K562 (cell line): ENCODE results near the gene CTNNA3. TPM values are rescaled to one million over a fixed set of nuclear protein-coding genes. Genes with fewer than 3 reads are reported as not detected.

Source experiments
- ATAC-seq: fragments of 200-7000 bp; cut with Tn5 transposase; 3 replicates; pipeline ENCODE4 v1.9.1; 2020; ENCODE audit warnings: moderate library complexity
- BruUV-seq: library from RNA; stranded (reverse); fragments of 400-500 nt; replicated peaks from 2 replicates; lab custom pipeline; 2021; lab: Mats Ljungman, UMichigan
- CTCF ChIA-PET: fragments of 300-600 bp; formaldehyde crosslinking; extraction: SDS; loops from one replicate; lab custom pipeline; 2021; ENCODE audit warnings: low intra/inter-chr PET ratio; lab: Yijun Ruan, JAX
- POLR2A ChIA-PET: fragments of 300-600, 350-650 bp; sonication (Branson Sonifier 250); formaldehyde crosslinking; extraction: SDS; loops from one replicate; lab custom pipeline; 2021; ENCODE audit warnings: antibody characterized with exemption, inconsistent platforms; lab: Yijun Ruan, JAX
- DNase-seq, 4 experiments: peaks; one replicate each; pipeline versions ENCODE4 v3.0.0 to v3.0.0-alpha.2; 2011 to 2018; ENCODE audit warnings: low spot score in 3 of 4, mixed read lengths in 3 of 4; ENCODE audit errors: extremely low read depth in 1 of 4
- FAIRE-seq: peaks from 2 replicates; lab custom pipeline; 2011; peaks lifted over from hg19 to GRCh38; lab: Jason Lieb, UNC
- H2AFZ ChIP-seq: 2 replicates; pipeline ENCODE4 v1.6.0; 2011; ENCODE audit warnings: low read depth, low read length, control low read depth, inconsistent platforms
- H3K27ac ChIP-seq: fragments of 200-600 bp; 3 replicates; pipeline ENCODE4 v1.8.0; 2011; ENCODE audit warnings: low read depth, mild to moderate bottlenecking, control low read depth, inconsistent platforms, low read length, moderate library complexity, mixed read lengths; ENCODE audit errors: extremely low read depth
- H3K27me3 ChIP-seq, 2 experiments: fragments of 300-600 bp in 1 of 2; 2 replicates in 1 of 2; 3 replicates in 1 of 2; pipeline versions ENCODE4 v1.6.0 to v1.8.0; 2011; ENCODE audit warnings: inconsistent platforms in 2 of 2, low read length in 2 of 2, mild to moderate bottlenecking in 1 of 2, mixed read lengths in 1 of 2, moderate library complexity in 1 of 2; ENCODE audit not compliant: control insufficient read depth in 2 of 2, insufficient read depth in 2 of 2
- H3K36me3 ChIP-seq: fragments of 300-600 bp; 3 replicates; pipeline ENCODE4 v1.8.0; 2011; ENCODE audit warnings: mild to moderate bottlenecking, low read length, inconsistent platforms; ENCODE audit not compliant: control insufficient read depth, insufficient read depth
- H3K4me1 ChIP-seq, 2 experiments: fragments of 200-600 bp in 1 of 2; replicated peaks in 1 of 2; 2 replicates in 1 of 2; 3 replicates in 1 of 2; pipeline versions ENCODE4 v1.5.1 to v1.8.0; 2011; ENCODE audit warnings: inconsistent platforms in 2 of 2, low read length in 2 of 2, mild to moderate bottlenecking in 1 of 2, mixed read lengths in 1 of 2, moderate library complexity in 1 of 2; ENCODE audit not compliant: control insufficient read depth in 2 of 2, insufficient read depth in 2 of 2
- H3K4me2 ChIP-seq: 2 replicates; pipeline ENCODE4 v1.6.1; 2011; ENCODE audit warnings: low read length, control low read depth, inconsistent platforms, mixed read lengths; ENCODE audit not compliant: insufficient read depth
- H3K4me3 ChIP-seq: fragments of 200-600 bp; sonication (generic), shearing (Covaris generic); 2 replicates; pipeline ENCODE4 v1.5.1; 2016; ENCODE audit warnings: control low read depth, inconsistent platforms
- H3K79me2 ChIP-seq: fragments of 200-600 bp; 3 replicates; pipeline ENCODE4 v1.8.0; 2011; ENCODE audit warnings: low read length, inconsistent platforms; ENCODE audit not compliant: control insufficient read depth, insufficient read depth
- H3K9ac ChIP-seq, 2 experiments: 2 replicates each; pipeline versions ENCODE4 v1.6.0 to v1.6.1; 2011; ENCODE audit warnings: low read depth in 2 of 2, low read length in 2 of 2, control low read depth in 1 of 2, inconsistent platforms in 1 of 2, mild to moderate bottlenecking in 1 of 2, mixed read lengths in 1 of 2; ENCODE audit not compliant: insufficient read depth in 1 of 2
- H3K9me1 ChIP-seq: one replicate; pipeline ENCODE4 v1.6.0; 2011; ENCODE audit warnings: inconsistent platforms, mild to moderate bottlenecking, low read length, moderate library complexity; ENCODE audit not compliant: control insufficient read depth, insufficient read depth
- H3K9me3 ChIP-seq: replicated peaks from 2 replicates; pipeline ENCODE4 v1.5.1; 2011; ENCODE audit warnings: low read depth, low read length, inconsistent platforms; ENCODE audit not compliant: control insufficient read depth, insufficient read depth
- H4K20me1 ChIP-seq: replicated peaks from 2 replicates; pipeline ENCODE4 v1.6.1; 2011; ENCODE audit warnings: low read length, inconsistent platforms, mixed read lengths; ENCODE audit not compliant: control insufficient read depth, insufficient read depth
- CTCFL ChIP-seq: IDR thresholded peaks from 2 replicates; pipeline ENCODE4 v1.6.1; 2011; ENCODE audit warnings: borderline replicate concordance, low read depth, mild to moderate bottlenecking, moderate library complexity, low read length; ENCODE audit not compliant: insufficient read depth, poor library complexity, severe bottlenecking
- DPF2 ChIP-seq: fragments of 450-650 bp; IDR thresholded peaks from 2 replicates; pipeline ENCODE4 v1.6.1; 2016
- E2F3 ChIP-seq: fragments of 250-450 bp; sonication (Bioruptor Pico); IDR thresholded peaks from 2 replicates; pipeline ENCODE4 v1.4.0; 2020; ENCODE audit warnings: mild to moderate bottlenecking
- ESRRA ChIP-seq: fragments of 450-650 bp; IDR thresholded peaks from 2 replicates; pipeline ENCODE4 v1.6.1; 2014; ENCODE audit warnings: low read depth, mild to moderate bottlenecking, moderate library complexity, borderline replicate concordance
- FOXM1 ChIP-seq, 2 experiments: fragments of 450-650 bp in 1 of 2; sonication (generic) in 1 of 2; formaldehyde crosslinking in 1 of 2; IDR thresholded peaks; 2 replicates each; pipeline versions ENCODE4 v1.6.1 to v1.9.0; 2017 to 2022; ENCODE audit warnings: low read depth in 2 of 2, mild to moderate bottlenecking in 2 of 2, missing genetic modification reagents in 1 of 2, moderate library complexity in 1 of 2
- KLF6 ChIP-seq: fragments of 250-450 bp; sonication (Bioruptor Pico); IDR thresholded peaks from 2 replicates; pipeline ENCODE4 v1.4.0; 2020; ENCODE audit warnings: mild to moderate bottlenecking, moderate library complexity, borderline replicate concordance
- MAX ChIP-seq: sonication (generic); formaldehyde crosslinking; IDR thresholded peaks from 2 replicates; pipeline ENCODE4 v1.9.0; 2022; ENCODE audit warnings: mild to moderate bottlenecking, missing genetic modification reagents
- PCBP2 ChIP-seq: fragments of 200-400 bp; formaldehyde crosslinking; IDR thresholded peaks from 2 replicates; pipeline ENCODE4 v1.6.1; 2018; ENCODE audit warnings: low read length, low read depth, mild to moderate bottlenecking, moderate library complexity; ENCODE audit not compliant: poor library complexity, severe bottlenecking
- PTBP1 ChIP-seq: fragments of 200-400 bp; formaldehyde crosslinking; IDR thresholded peaks from 2 replicates; pipeline ENCODE4 v1.6.1; 2017; ENCODE audit warnings: low read depth, low read length
- SMAD1 ChIP-seq: fragments of 150-350 bp; IDR thresholded peaks from 2 replicates; pipeline ENCODE4 v1.6.1; 2014; ENCODE audit warnings: low read length, low read depth; ENCODE audit not compliant: partially characterized antibody
- SMARCC2 ChIP-seq: fragments of 450-650 bp; IDR thresholded peaks from 2 replicates; pipeline ENCODE4 v1.6.1; 2017; ENCODE audit warnings: antibody characterized with exemption, moderate library complexity, mild to moderate bottlenecking, low read depth
- SRSF7 ChIP-seq: fragments of 200-400 bp; formaldehyde crosslinking; optimal IDR thresholded peaks from 2 replicates; pipeline ENCODE3; 2017; ENCODE audit warnings: mild to moderate bottlenecking, low read depth, low read length
- ZNF274 ChIP-seq: IDR thresholded peaks from 2 replicates; pipeline ENCODE4 v1.6.1; 2011; ENCODE audit warnings: low read depth, mild to moderate bottlenecking, low read length, moderate library complexity, borderline replicate concordance
- ZNF316 ChIP-seq: fragments of 450-650 bp; IDR thresholded peaks from 2 replicates; pipeline ENCODE4 v1.6.1; 2016
- ZNF507 ChIP-seq: conservative IDR thresholded peaks from 2 replicates; pipeline ENCODE4 v1.6.1; 2017; ENCODE audit warnings: missing genetic modification characterization, missing compliant biosample characterization
- WGBS: fragments of 100-300 bp; shearing (Covaris generic); methylation state at CpG from one replicate; pipeline ENCODE4 v1.1.6; 2016; ENCODE audit warnings: low coverage, mixed read lengths; ENCODE audit not compliant: insufficient coverage; ENCODE audit errors: missing lambda C conversion rate; 5-methylcytosine and 5-hydroxymethylcytosine counted together
- in situ Hi-C: fragments of 300-500 bp; cut with MboI; formaldehyde crosslinking; loops from 4 replicates; pipeline ENCODE4 v1.15.0; 2018; ENCODE audit warnings: inconsistent platforms, mixed read lengths
- intact Hi-C: fragments of 100-400 bp; cut with micrococcal nuclease; formaldehyde crosslinking; loops from 2 replicates; pipeline ENCODE4 v1.14.2; 2022
- polyA plus RNA-seq, 8 experiments: library from polyadenylated mRNA; depleted of rRNA in 4 of 8; stranded (reverse) in 5 of 8; unstranded in 3 of 8; fragments of >200 nt; fragmentation: Nextera tagmentation in 2 of 8; fragmentation: Illumina TruSeq in 1 of 8; extraction: Ambion mirVana in 2 of 8; extraction: Trizol in 1 of 8; gene quantifications; 2 replicates each; pipeline versions ENCODE4 v1.2.1 to v1.2.3, GENCODE V29; 2011 to 2014; ENCODE audit warnings: inconsistent platforms in 1 of 8, missing spikeins in 1 of 8
- total RNA-seq, 7 experiments: library from RNA; depleted of rRNA in 6 of 7; stranded (reverse); fragments of >200 nt in 6 of 7; fragmentation: Illumina TruSeq in 2 of 7; extraction: Trizol in 2 of 7; gene quantifications; 2 replicates each; pipeline versions ENCODE4 v1.2.1 to v1.2.3, GENCODE V29; 2011 to 2021; ENCODE audit warnings: low replicate concordance in 1 of 7

The CTNNA3 gene
- total and polyA plus RNA-seq, 9 of the 15 experiments (the other 6 are each of a cell fraction or from before 2014, with no cell fraction given) = 0.04 TPM; not detected in 8

- TF ChIP-seq CTCFL = no peak
- TF ChIP-seq SMARCC2 = no peak
- no peak for TF ChIP-seq KLF6 (CRISPR knock-in tag)
- TF ChIP-seq PCBP2 = no peak
Measured at GRCh38 chr10:66519616-66520015, 1176.4 kb downstream of the CTNNA3 start (continued).

GRCh38 chr10:66514666-66515065, 1181.3 kb downstream of the CTNNA3 start:
- peaks cover 7% of the 10 kb centered on the region; the same call in 1 of the 2 replicates for H3K9me3 ChIP-seq
- H3K9ac ChIP-seq = no peak overlapping the region
- no peaks in the 10 kb centered on the region for H3K4me1 ChIP-seq
- POLR2A ChIA-PET = no interaction called here
- WGBS = 6% methylated on average over 1 of the region's 1 CpG
- H2AFZ ChIP-seq = no peak overlapping the region
- no TSS peak for BruUV-seq
- H3K9me1 ChIP-seq = no peaks in the 10 kb centered on the region
- H3K4me2 ChIP-seq = no peak overlapping the region
- no peaks in the 10 kb centered on the region for H4K20me1 ChIP-seq
- CTCF ChIA-PET = no interaction called here
- H3K27me3 ChIP-seq = no peaks in the 10 kb centered on the region
- TF ChIP-seq PTBP1 (no peak), FOXM1 (IDR thresholded peaks at IDR 0.05; ENCODE audit: low read depth) (no peak), FOXM1 (CRISPR knock-in tag; IDR thresholded peaks at IDR 0.05; ENCODE audit: low read depth) (no peak), SMAD1 (no peak), DPF2 (no peak), ZNF316 (no peak), ZNF507 (tag) (no peak), MAX (CRISPR knock-in tag) (no peak), ESRRA (no peak), E2F3 (CRISPR knock-in tag) (no peak), ZNF274 (no peak), SRSF7 (no peak)
- DNase-seq = no peak
- in situ Hi-C loops (no loop called here), intact Hi-C loops (no loop called here)
- ATAC-seq = no peak
- H3K36me3 ChIP-seq = no peaks in the 10 kb centered on the region
- no peaks in the 10 kb centered on the region for H3K79me2 ChIP-seq
- no peak overlapping the region for H3K27ac ChIP-seq
- H3K4me3 ChIP-seq = no peak overlapping the region
- no peak for FAIRE-seq
